ENCODE data around the gene TPX2. TPM values are rescaled to one million over a fixed set of nuclear protein-coding genes. Genes with fewer than 3 reads are reported as not detected.

Gene TPX2
- total RNA-seq, 2 experiments from 2014 or later = 0.85 to 0.89 TPM

GRCh38 chr20:31706607-31707257, 32.4 kb upstream of the TPX2 start:
- Mint-ChIP-seq H3K27ac (peak overlapping the region; percentile 39), H3K4me1 (ENCODE audit: low read depth) (peaks cover 62% of the 10 kb centered on the region), H3K4me3 (no peak overlapping the region), H3K36me3 (ENCODE audit: low read depth) (peaks cover 68% of the 10 kb centered on the region), H3K9me3 (no peaks in the 10 kb centered on the region), H3K27me3 (no peaks in the 10 kb centered on the region)
- no peak for DNase-seq
- H3K4me3 ChIP-seq (ENCODE audit: low read length) = no peak overlapping the region
- H3K36me3 ChIP-seq (ENCODE audit: insufficient read depth, low read length) = peaks cover 50% of the 10 kb centered on the region
- no peaks in the 10 kb centered on the region for H3K27me3 ChIP-seq (ENCODE audit: control insufficient read depth in 1 of 2, insufficient read depth in 2 of 2, low read length in 2 of 2)
- no peak overlapping the region for H3K27ac ChIP-seq (ENCODE audit: low read depth in 1 of 2, low read length in 2 of 2)
- intact Hi-C loops (cut with DNase I, micrococcal nuclease) = no loop called here
- H3K9me3 ChIP-seq (ENCODE audit: control insufficient read depth in 1 of 2, insufficient read depth in 1 of 2, low read length in 2 of 2) = no peaks in the 10 kb centered on the region
- ChIA-PET POLR2A (interaction anchor here (0.7 kb wide), 1 partner anchor 1280 kb away, joined by 4 read pairs; no protein-coding TSS in a partner anchor), CTCF (interaction anchor here (0.6 to 1.6 kb wide), 2 partner anchors 17 to 46 kb away, joined by 3 to 4 read pairs; no protein-coding TSS in a partner anchor)
- H3K4me1 ChIP-seq (ENCODE audit: insufficient read depth, low read length) = peaks cover 39% of the 10 kb centered on the region
- no peak for ATAC-seq (ENCODE audit: poor library complexity)
- TF ChIP-seq CTCF (IDR thresholded peaks at IDR 0.05) = no peak

- Mint-ChIP-seq H3K4me1 (ENCODE audit: low read depth) (peaks cover 62% of the 10 kb centered on the region), H3K36me3 (ENCODE audit: low read depth) (peaks cover 68% of the 10 kb centered on the region), H3K4me3 (no peak overlapping the region), H3K27me3 (no peaks in the 10 kb centered on the region), H3K9me3 (no peaks in the 10 kb centered on the region), H3K27ac (no peak overlapping the region)
- intact Hi-C loops (cut with DNase I, micrococcal nuclease) = no loop called here
- Histone ChIP-seq H3K27me3 (ENCODE audit: control insufficient read depth in 1 of 2, insufficient read depth in 2 of 2, low read length in 2 of 2) (no peaks in the 10 kb centered on the region), H3K27ac (ENCODE audit: low read depth in 1 of 2, low read length in 2 of 2) (no peak overlapping the region), H3K4me3 (ENCODE audit: low read length) (no peak overlapping the region), H3K4me1 (ENCODE audit: insufficient read depth, low read length) (peaks cover 40% of the 10 kb centered on the region), H3K36me3 (ENCODE audit: insufficient read depth, low read length) (peaks cover 48% of the 10 kb centered on the region), H3K9me3 (ENCODE audit: control insufficient read depth in 1 of 2, insufficient read depth in 1 of 2, low read length in 2 of 2) (no peaks in the 10 kb centered on the region)
- no peak for TF ChIP-seq CTCF (IDR thresholded peaks at IDR 0.05)
- CTCF ChIA-PET = no interaction called here
- POLR2A ChIA-PET = interaction anchor here (0.7 kb wide), 1 partner anchor 1280 kb away, joined by 4 read pairs; no protein-coding TSS in a partner anchor
- ATAC-seq (ENCODE audit: poor library complexity) (no peak), DNase-seq (no peak)
Observed at GRCh38 chr20:31707258-31707615, 31.9 kb upstream of the TPX2 start.

- Mint-ChIP-seq H3K36me3 (ENCODE audit: low read depth) (peaks cover 76% of the 10 kb centered on the region), H3K9me3 (no peaks in the 10 kb centered on the region), H3K4me1 (ENCODE audit: low read depth) (peaks cover 71% of the 10 kb centered on the region), H3K27ac (no peak overlapping the region), H3K27me3 (no peaks in the 10 kb centered on the region), H3K4me3 (no peak overlapping the region)
- ChIA-PET CTCF (interaction anchor here (0.9 kb wide), 2 partner anchors 16 to 46 kb away, joined by 3 to 4 read pairs; no protein-coding TSS in a partner anchor), POLR2A (no interaction called here)
- no peak for TF ChIP-seq CTCF (IDR thresholded peaks at IDR 0.05)
- H3K4me1 ChIP-seq (ENCODE audit: insufficient read depth, low read length) = peaks cover 48% of the 10 kb centered on the region
- no peak for DNase-seq
- peak overlapping the region in 1 of 2 donors; percentile 43 for H3K27ac ChIP-seq (ENCODE audit: low read depth in 1 of 2, low read length in 2 of 2)
- intact Hi-C loops (cut with DNase I, micrococcal nuclease) = no loop called here
- peaks cover 56% of the 10 kb centered on the region for H3K36me3 ChIP-seq (ENCODE audit: insufficient read depth, low read length)
- no peak for ATAC-seq (ENCODE audit: poor library complexity)
- no peaks in the 10 kb centered on the region for H3K27me3 ChIP-seq (ENCODE audit: control insufficient read depth in 1 of 2, insufficient read depth in 2 of 2, low read length in 2 of 2)
- H3K4me3 ChIP-seq (ENCODE audit: low read length) = no peak overlapping the region
- H3K9me3 ChIP-seq (ENCODE audit: control insufficient read depth in 1 of 2, insufficient read depth in 1 of 2, low read length in 2 of 2) = no peaks in the 10 kb centered on the region
Observed at GRCh38 chr20:31707994-31708735, 30.9 kb upstream of the TPX2 start.

All from CD4-positive, alpha-beta T cell (primary cell).